Measurements from ENCODE around the gene TFF2.

TFF2 gene

GRCh38 chr21:42350927-42351426 is at the start of gene TFF2:
Gene TFF2, minus strand, starts transcription at chr21:42350994. Its CDS starts 37 bp downstream, at chr21:42350957.
- no peak for DNase-seq (ENCODE audit: low read depth)

GRCh38 chr21:42400525-42400924 is 49.7 kb upstream of the TFF2 start:
- no peak for DNase-seq (ENCODE audit: low read depth)

GRCh38 chr21:42398436-42399028 is 47.7 kb upstream of the TFF2 start:
- DNase-seq (ENCODE audit: low read depth), result no peak

GRCh38 chr21:42397746-42398394 is 47.1 kb upstream of the TFF2 start:
- no peak for DNase-seq (ENCODE audit: low read depth)

GRCh38 chr21:42396799-42397745 is 46.3 kb upstream of the TFF2 start:
- no peak for DNase-seq (ENCODE audit: low read depth)

GRCh38 chr21:42395905-42396651 is 45.3 kb upstream of the TFF2 start, which contains the start of gene TMPRSS3:
Gene TMPRSS3, minus strand, starts transcription at chr21:42396052. Its CDS starts 635 bp downstream, at chr21:42395417.
- DNase-seq (ENCODE audit: low read depth), result no peak

GRCh38 chr21:42395302-42395701 is 44.5 kb upstream of the TFF2 start:
- no peak for DNase-seq (ENCODE audit: low read depth)

- DNase-seq (ENCODE audit: low read depth), result no peak
Measured at GRCh38 chr21:42393443-42393950, 42.7 kb upstream of the TFF2 start.

- no peak for DNase-seq (ENCODE audit: low read depth)
Measured at GRCh38 chr21:42392731-42393442, 42.1 kb upstream of the TFF2 start.

- DNase-seq (ENCODE audit: low read depth), result no peak
Measured at GRCh38 chr21:42391297-42391696, 40.5 kb upstream of the TFF2 start.

- DNase-seq (ENCODE audit: low read depth), result no peak
Measured at GRCh38 chr21:42390696-42391095, 39.9 kb upstream of the TFF2 start.

GRCh38 chr21:42390193-42390592 is 39.4 kb upstream of the TFF2 start:
- no peak for DNase-seq (ENCODE audit: low read depth)

GRCh38 chr21:42389449-42389835 is 38.6 kb upstream of the TFF2 start:
- no peak for DNase-seq (ENCODE audit: low read depth)

- DNase-seq (ENCODE audit: low read depth), result no peak
Measured at GRCh38 chr21:42388740-42389448, 38.1 kb upstream of the TFF2 start.

- no peak for DNase-seq (ENCODE audit: low read depth)
Measured at GRCh38 chr21:42387843-42388340, 37.1 kb upstream of the TFF2 start.

GRCh38 chr21:42387164-42387563 is 36.4 kb upstream of the TFF2 start:
- no peak for DNase-seq (ENCODE audit: low read depth)

- DNase-seq (ENCODE audit: low read depth), result no peak
Measured at GRCh38 chr21:42386034-42386591, 35.3 kb upstream of the TFF2 start.

GRCh38 chr21:42385619-42386018 is 34.8 kb upstream of the TFF2 start:
- DNase-seq (ENCODE audit: low read depth), result no peak

GRCh38 chr21:42384989-42385388 is 34.2 kb upstream of the TFF2 start:
- no peak for DNase-seq (ENCODE audit: low read depth)

Measured in GM04503 (cell line).